HTR-8/SVneo (cell line): ENCODE results near the gene GMPPA.

Experiments
- DNase-seq: peaks from one replicate; pipeline ENCODE4 v3.0.0; 2011; ENCODE audit warnings: low spot score, mixed read lengths; ENCODE audit not compliant: insufficient read length
- FAIRE-seq: peaks from 2 replicates; lab custom pipeline; 2011; peaks lifted over from hg19 to GRCh38; lab: Jason Lieb, UNC

The GMPPA gene

DNA sequence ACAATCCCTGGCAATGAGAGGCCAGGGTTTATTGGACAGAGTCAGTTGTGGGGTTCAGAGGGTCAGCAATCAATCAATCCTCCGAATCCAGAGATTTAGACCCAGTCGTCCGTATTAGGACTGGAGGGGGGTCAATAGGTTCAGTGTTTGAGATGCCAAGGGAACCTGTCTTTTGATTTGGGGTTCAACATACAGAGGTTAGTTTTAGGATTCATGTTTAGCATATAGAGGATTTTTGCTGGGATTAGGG, 292 bp downstream of the GMPPA start:
- FAIRE-seq (no peak), DNase-seq (no peak)

DNA sequence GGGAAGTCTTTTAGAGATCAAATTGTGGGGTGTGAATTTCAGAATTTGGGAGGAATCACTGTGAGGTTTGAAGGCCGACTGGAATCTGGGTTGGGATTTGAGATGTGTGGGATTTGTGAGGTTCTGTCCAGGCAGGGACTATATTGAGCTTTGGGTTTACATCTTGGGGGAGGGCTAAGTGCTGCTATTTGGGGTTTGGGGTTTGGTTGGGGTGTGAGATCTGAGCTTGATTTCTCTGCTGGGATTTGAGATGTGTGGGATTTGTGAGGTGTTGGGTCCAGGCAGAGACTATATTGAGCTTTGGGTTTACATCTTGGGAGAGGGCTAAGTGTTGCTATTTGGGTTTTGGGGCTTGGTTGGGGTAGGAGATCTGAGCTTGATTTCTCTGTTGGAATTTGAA, 864 bp downstream of the GMPPA start:
- FAIRE-seq (no peak), DNase-seq (no peak)

DNA sequence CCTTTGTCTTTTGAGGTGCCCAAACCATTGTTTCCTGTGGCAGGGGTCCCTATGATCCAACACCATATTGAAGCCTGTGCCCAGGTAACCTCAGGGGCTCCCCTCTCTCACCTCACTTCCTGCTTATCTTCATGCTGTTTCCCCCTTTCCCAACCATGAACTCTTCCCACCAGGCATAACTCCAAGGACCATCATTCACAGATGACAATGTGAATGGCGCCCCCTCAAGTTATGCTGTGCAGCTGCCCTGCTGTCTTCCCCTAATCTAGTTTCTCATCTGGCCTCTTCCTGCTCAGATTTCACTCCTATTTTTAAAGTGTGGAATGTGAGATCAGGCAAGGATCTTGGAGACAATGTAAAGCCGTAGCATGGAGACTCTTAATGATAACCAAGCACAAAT, 1.4 kb downstream of the GMPPA start:
- peak; percentile 30 for DNase-seq
- peak; percentile 9 for FAIRE-seq

DNA sequence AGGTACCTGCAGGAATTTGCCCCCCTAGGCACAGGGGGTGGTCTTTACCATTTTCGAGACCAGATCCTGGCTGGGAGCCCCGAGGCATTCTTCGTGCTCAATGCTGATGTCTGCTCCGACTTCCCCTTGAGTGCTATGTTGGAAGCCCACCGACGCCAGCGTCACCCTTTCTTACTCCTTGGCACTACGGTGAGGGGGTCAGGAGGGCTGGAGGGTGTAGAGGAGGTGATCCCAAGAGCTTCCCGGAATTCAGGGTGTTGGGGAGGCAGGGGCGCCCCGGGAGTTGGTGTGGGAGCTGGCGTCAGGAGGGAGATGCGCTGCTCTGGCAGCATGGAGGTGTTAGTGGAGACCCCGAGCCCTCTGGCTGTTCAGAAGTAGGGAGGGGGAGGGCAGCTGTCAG, 3.2 kb downstream of the GMPPA start:
- no peak for FAIRE-seq
- no peak for DNase-seq

DNA sequence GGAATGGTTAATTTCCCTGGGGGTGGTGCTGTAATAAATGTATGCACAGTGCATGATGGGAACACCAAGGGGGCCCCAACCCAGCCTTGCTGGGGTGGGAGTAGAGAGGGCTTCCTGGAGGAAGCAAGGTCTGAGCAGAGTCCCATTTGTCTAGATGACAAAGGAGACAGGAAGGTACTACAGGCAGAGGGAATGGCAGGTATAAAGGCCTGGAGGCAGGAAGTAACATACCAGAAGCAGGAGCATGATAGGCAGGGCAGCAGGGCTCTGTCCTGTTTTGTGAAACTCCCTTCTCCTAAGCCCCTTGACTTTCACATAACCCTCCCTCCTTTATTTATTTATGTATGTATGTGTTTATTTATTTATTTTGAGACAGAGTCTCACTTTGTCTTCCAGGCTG, 3.9 kb downstream of the GMPPA start:
- DNase-seq, result no peak

DNA sequence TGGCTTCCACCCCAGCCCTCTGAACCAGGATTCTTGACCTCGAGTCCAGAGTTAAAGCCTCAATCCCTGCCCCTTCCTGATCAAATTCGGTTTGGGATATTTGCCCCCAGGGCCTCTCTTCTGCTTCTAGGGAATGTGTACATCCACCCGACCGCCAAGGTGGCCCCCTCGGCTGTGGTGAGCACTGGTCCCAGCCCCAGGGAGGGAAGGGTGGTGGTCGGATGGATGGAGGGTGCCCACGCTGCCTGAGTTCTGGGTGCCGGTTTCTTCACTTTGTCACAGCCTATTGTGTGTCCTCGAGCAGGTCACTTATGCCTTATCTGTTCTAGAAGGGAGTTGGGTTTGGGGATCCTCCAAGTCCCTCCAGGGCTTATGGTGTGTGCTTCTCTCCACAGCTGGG, 6.9 kb downstream of the GMPPA start:
- no peak for FAIRE-seq
- no peak for DNase-seq

More for the DNA sequence above, 3.9 kb downstream of the GMPPA start:
- FAIRE-seq, result no peak

DNA sequence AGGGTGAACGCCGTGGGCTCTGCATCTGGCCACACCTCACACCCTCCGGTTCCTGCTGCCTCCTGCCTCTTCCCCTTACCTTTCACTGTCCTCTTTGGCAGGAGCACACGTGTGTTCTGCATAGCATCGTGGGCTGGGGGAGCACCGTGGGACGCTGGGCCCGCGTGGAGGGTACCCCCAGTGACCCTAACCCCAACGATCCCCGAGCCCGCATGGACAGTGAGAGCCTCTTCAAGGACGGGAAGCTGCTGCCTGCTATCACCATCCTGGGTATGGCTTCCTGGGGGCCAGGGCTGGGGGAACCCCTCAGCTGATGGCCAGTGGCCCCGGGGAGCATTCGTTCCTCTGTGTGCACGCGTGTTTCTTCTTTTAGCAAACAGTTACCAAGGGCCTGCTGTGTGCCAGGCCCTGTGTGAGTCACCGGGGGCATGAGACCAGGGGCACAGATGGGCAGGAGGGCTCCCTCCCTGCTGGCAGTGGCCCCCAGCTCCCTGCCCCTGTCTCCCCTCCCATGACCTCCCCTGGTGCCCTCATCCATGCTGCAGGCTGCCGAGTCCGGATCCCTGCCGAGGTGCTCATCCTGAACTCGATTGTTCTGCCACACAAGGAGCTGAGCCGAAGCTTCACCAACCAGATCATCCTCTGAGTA, 7.6 kb downstream of the GMPPA start:
- FAIRE-seq, result no peak

DNA sequence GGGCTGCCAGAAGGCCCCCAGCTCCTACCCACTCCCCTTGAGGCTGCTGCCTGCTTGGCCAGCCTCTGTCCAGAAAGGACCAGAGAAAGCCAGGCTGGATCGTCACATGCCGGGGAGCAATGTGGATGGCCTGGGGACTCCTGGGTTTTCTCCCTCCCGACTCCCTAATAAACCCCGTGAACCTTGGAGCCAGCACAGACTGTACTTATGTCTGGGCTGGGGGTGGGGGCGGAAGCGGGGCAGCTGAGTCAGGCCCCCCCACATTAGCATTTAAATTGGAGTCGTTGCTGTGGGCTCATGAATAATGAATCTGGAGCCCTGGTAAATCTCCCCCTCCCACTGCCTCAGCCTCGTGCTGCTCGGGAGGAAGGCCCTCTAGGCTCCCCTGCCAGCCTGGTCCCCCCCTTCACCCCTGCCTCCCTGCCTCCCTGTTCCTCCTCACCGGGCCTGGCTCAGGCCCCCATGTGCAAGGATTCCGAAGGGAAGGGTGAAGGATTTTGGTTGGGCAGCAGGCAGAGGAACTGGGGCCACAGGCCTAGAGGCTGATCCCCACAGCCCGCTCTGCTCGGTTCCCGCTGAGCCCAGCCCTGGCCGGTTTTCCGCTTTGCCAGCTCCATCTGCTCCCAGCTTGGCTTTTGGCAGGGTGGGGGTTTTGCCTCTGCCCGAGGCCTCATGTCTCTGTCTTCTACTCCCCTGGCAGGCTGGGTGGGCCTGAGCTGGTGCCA, 8.3 kb downstream of the GMPPA start:
- FAIRE-seq, result no peak
- DNase-seq, result no peak

More for the DNA sequence above, 7.6 kb downstream of the GMPPA start:
- no peak for DNase-seq

DNA sequence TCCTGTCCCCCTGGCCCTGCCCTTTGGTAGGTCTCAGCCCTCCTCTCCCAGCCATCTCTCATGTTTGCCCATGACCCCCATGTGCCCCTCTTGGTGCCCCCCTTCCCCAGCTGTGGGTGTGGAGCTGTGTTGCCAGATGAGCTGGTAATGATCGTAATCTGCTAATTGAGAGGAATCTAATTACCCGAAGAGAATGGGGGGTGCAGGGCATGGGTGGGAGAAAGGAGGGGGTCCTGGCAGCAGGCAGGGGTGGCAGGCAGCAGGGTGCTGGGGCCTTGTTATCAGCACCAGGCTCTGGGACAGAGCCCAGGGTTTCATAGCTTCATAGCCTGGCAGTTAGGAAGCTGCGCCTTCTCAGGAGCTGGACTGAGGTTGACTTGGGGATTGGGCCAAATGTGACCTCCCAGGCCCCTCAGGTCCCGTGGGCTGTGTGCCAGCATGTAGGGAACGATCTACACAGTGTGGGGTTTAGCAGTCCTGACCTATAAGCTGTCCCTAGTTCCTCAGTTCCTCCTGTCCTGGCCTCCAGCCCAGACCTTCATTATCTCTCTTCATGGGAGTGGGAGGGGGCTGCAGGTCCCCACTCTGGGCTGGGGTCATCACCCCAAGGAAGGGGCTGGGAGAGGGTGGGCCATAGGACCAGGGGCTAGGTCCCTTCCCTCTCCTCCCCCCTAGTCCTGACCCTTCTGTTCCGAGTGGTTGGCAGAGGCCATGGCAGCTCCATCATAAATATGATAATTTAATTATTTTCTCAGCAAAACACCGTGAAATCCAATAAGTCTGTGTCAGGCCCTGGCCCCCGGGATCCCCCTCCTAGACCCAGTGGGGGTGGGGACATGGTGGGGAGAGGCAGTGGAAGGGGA, 9.1 kb downstream of the GMPPA start:
- DNase-seq, result no peak
- no peak for FAIRE-seq

DNA sequence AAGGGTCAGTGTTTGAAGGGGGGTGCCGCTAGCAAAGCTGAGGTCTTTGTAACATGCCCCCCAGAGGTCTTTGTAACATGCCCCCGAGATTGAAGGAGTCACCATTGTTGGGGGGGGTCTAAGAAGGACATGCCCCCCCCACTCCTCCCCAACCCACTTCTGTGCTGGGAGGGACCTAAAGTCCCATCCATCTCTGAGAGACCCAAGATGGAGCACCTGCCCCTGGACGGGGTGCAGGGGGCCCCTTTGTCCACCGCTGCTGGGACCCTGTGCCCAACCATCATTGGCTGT, 9.7 kb downstream of the GMPPA start:
- FAIRE-seq (no peak), DNase-seq (no peak)

DNA sequence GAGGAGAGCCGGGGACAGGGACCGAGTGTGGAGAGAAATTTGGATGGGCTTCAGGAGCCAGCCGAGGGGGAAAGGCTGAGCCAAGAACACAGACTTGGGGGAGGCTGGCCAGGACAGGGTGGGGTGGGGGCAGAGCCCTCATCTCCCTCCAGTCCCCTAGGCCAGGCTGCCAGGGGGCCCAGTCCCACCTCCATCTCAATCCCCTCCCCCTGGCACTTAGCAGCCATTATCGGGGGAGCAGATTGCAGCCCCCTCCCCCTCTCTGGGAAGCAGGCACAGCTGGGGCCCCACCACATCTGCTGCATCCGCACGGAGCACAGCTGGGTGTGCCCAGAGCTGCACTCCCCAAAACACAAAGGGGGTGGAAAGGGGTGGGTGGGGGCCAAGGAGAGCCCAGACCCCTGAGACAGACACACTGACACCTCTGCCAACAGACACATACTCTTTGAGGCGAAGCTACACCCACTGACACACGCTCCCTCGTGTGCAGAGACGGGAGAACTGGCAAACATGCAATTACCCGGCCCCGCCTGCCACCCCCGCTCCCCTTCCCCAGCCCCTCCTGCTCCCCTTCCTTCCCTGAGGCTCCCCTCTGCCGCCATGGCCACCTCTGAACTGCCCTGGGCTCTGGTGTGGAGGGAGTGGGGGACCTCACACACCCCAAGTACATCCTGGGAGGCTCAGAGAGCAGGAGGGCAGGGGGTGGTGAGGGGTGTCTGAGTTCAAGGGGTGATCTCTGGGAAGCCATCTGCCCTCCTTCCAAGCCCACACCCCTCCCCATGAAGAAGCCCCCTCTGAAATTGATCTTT, 10.5 kb downstream of the GMPPA start:
- FAIRE-seq (no peak), DNase-seq (no peak)

DNA sequence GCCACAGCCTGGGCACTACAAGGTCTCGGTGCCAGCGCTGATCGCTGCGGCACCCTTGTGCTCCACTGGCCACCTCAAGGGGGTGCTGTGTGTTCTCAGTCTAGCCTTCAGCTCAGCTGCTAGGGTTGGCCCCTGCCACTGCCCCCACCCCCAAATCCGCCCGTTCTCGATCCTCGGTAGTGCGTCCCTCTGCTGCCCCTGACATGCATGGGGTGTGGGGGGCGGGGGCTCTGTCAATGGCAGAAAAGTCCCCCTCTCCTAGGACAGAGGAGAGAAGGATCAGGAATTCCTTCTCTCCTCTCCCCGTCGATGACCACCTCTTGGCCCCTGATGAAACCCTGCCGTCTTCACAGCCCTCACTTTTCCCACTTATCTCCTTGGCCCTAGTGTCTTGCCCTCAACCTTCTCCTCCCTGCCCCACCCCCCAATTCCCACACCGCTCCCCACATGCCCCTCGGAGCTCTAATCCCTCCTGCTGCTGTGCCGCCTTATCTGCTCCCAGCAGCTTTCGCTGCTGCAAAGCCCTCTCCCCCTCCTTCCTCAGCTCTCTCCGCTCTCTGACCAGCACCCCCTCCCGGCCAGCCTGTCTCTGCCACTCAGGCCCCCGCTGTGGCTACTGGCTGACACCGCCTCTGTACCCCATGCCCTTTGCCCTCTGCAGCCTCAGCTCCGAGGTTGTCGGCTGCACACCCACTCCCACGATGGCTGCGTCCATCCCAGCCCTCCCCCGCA, 11.3 kb downstream of the GMPPA start:
- no peak for FAIRE-seq
- peak; percentile 45 for DNase-seq

DNA sequence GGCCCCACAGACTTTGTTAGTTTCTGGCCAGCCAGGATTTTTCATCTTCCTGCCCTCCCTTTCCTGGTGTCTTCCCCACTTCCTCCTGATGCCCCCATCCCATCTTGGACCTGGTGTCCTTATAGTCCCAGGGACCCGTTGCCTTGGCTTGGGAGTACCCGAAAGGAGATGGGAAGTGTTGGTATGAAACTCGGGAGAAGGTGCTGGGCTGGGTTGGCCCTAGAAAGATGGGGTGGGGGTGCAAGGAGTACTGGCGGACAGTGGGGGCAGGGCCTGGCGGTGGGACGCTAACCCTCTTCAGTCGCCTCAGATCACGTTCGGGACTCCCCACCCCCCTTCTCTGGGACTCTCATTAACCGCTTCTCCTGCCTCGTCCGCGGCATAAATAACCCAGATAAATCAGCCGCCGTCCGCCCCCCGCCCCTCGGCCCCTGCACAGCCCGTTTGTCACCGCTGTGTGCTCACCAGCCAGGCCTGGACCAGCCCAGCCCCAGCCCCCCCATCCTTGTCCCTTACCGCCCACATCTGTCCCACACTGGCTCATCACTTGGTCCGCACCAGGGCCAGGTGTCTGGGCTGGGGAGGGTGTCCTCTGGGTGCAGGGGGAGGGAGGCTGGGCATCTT, 11.9 kb downstream of the GMPPA start:
- FAIRE-seq, result no peak
- no peak for DNase-seq

DNA sequence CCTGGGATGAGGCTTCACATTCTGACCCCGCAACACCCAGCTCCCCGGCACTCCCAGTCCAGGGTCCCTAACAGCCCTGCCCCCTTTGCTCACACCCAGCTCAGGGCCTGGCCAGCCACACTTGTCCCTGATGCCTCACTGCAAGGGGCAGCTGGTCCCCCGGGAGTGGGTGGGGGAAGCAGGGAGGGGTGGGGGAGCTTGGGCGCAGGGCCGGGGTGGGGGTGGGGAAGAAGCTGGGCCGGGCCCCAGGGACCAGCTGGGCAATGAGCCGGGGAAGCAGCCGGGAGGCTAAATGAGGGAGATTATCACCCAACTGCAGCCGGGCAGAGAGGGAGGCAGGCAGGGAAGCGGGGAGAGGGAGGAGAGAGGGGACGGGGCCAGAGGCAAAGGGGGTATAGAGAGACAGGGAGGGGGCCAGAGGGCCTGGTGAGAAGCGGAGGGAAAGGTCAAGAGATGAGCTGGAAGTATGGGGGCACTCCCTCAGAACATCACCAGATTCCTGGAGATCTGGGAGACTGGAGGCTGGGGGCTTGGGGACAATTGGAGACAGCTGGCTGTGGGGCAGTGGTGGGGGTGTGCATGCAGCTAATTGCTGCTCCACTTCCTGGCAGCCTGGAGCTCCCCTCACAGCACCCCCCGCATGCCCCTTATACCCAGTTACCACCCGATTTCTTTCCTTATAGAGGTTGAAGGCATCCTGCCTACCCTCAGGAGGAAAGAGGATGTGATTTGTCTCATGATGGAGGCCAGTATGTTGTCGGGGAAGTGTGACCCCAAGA, 13.0 kb downstream of the GMPPA start:
- FAIRE-seq (no peak), DNase-seq (no peak)

DNA sequence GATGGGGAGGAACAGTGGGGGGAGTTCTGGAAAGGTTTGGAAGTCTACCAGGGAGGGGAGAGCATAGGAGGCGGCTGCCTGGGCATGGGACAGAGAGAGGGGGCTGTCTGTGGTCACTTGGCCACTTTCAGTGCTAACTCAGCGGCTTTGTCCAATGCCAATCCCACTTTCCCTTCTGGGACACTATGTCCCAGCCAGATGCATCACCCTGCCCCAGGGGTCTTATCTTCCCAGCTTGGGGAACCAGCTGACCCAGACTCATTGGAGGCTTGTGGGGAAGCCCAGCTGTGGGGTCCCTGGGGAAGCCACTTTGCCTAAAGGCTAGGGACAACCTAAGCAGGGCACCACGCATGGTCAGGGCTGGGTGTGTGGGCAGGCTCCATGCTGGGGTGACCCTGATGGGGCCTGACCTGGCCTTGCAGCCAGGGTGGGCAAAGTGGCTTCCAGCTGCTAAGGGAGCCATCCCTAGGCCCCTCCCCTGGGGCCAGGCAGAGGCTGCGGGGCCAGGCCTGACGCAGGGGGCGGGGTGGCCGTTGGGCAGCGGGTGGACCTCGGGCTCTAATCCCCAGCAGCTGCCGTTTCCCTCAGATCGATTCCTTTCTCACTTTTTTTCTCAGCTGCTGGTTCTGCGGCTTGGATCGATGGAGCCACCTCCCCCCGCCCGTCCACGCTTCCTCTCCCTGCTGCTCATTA, 14.0 kb downstream of the GMPPA start:
- FAIRE-seq (no peak), DNase-seq (no peak)

DNA sequence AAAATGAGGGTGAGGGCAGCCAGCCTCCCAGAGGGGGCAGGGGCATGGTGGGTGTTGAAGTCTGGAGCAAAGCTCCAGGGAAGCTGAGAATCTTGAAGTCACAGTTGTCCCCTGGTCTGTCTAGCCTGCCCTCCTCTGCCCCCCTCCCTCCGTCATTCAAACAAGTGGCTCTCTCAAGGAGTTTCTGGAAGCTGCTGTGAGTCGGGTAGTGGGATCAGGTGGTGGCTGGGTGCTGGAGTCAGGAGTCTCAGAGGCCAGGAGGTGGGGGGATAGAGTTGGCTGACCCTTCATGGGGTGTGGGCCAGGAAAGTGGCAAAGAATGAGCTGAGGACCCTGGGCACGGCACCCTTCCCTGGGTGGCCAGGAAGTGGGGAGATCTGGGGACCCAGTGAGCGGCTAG, 15.1 kb downstream of the GMPPA start:
- FAIRE-seq, result no peak
- DNase-seq, result no peak

DNA sequence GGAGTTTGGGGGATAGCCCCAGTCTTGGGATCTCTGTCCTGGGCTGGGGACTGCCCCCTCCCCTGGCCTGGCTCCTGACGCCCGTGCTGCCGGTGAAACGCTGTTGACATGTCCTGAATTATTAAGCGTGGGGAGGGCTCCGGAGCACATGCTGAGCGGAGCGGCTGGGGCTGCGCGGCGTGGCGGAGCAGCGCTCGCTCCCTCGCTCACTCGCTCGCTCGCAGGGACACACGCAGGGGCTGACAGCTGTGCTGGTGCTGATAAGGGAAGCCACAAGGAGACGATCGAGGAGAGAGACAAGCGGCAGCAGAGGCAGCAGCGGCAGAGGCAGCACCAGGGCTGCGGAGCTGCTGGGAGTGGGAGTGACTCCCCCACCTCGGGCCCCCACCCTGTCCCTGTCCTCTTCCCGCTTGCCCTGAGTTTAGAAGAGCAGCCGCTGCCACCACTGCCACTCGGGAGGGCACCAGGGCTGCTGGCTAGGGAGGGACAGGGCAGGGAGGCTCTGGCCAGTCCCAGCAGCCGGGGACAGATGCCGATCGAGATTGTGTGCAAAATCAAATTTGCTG, 15.6 kb downstream of the GMPPA start, which contains the start of gene ASIC4:
Gene ASIC4, plus strand, starts transcription at position 287 of the 566 bp plus-strand sequence. Its CDS starts 243 bp downstream, at position 530.
- FAIRE-seq (no peak), DNase-seq (no peak)

DNA sequence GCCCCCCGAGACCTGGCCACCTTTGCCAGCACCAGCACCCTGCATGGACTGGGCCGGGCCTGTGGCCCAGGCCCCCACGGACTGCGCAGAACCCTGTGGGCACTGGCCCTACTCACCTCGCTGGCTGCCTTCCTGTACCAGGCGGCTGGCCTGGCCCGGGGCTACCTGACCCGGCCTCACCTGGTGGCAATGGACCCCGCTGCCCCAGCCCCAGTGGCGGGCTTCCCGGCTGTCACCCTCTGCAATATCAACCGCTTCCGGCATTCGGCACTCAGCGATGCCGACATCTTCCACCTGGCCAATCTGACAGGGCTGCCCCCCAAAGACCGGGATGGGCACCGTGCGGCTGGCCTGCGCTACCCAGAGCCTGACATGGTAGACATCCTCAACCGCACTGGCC, 16.1 kb downstream of the GMPPA start:
- no peak for FAIRE-seq
- no peak for DNase-seq
